ENCODE data around the gene TIMP3. TPM values are rescaled to one million over a fixed set of nuclear protein-coding genes. Genes with fewer than 3 reads are reported as not detected.

TIMP3 gene
- total and polyA plus RNA-seq, 11 donors: 112 to 629 (median 152) TPM

DNA sequence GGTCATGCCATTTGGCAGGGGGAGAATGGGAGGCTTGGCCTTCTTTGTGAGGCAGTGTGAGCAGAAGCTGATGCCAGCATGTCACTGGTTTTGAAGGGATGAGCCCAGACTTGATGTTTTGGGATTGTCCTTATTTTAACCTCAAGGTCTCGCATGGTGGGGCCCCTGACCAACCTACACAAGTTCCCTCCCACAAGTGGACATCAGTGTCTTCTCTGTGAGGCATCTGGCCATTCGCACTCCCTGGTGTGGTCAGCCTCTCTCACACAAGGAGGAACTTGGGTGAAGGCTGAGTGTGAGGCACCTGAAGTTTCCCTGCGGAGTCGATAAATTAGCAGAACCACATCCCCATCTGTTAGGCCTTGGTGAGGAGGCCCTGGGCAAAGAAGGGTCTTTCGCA is 59.8 kb downstream of the TIMP3 start:
- H3K27ac ChIP-seq: no peak overlapping the region
- DNase-seq (no peak), ATAC-seq (peak in 1 of 4 donors; percentile 4)
- WGBS, 4 donors: 89 to 100% (median 97%) methylated on average over 5 of the region's 5 CpGs
- peaks cover 0 to 26% (median under 1%) of the 10 kb centered on the region in 12 donors for H3K4me1 ChIP-seq
- peaks cover 0 to 65% (median 55%) of the 10 kb centered on the region in 9 donors for H3K36me3 ChIP-seq
- H3K9me3 ChIP-seq: no peaks in the 10 kb centered on the region
- intact Hi-C loops (cut with DNase I): no loop called here
- H3K27me3 ChIP-seq: no peaks in the 10 kb centered on the region
- H3K4me3 ChIP-seq: no peak overlapping the region
- TF ChIP-seq, protein P1, sequence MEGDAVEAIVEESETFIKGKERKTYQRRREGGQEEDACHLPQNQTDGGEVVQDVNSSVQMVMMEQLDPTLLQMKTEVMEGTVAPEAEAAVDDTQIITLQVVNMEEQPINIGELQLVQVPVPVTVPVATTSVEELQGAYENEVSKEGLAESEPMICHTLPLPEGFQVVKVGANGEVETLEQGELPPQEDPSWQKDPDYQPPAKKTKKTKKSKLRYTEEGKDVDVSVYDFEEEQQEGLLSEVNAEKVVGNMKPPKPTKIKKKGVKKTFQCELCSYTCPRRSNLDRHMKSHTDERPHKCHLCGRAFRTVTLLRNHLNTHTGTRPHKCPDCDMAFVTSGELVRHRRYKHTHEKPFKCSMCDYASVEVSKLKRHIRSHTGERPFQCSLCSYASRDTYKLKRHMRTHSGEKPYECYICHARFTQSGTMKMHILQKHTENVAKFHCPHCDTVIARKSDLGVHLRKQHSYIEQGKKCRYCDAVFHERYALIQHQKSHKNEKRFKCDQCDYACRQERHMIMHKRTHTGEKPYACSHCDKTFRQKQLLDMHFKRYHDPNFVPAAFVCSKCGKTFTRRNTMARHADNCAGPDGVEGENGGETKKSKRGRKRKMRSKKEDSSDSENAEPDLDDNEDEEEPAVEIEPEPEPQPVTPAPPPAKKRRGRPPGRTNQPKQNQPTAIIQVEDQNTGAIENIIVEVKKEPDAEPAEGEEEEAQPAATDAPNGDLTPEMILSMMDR (IDR thresholded peaks at IDR 0.05): no peak
- no peak for TF ChIP-seq POLR2A (IDR thresholded peaks at IDR 0.05)

DNA sequence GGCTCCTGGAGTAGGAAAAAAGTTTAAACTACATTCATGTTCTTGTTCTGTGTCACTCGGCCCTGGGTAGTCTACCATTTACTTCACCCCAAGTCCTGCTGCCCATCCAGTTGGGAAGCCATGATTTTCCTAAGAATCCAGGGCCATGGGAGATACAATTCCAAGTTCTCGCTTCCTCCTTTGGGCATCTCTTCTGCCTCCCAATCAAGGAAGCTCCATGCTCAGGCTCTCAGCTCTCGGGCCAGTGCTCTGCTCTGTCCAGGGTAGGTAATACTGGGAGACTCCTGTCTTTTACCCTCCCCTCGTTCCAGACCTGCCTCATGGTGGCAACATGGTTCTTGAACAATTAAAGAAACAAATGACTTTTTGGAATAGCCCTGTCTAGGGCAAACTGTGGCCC is 60.6 kb downstream of the TIMP3 start:
- H3K4me3 ChIP-seq: no peak overlapping the region
- no peaks in the 10 kb centered on the region for H3K9me3 ChIP-seq
- DNase-seq (no peak), ATAC-seq (peak in 1 of 4 donors; percentile 1)
- no peak for TF ChIP-seq POLR2A (IDR thresholded peaks at IDR 0.05)
- TF ChIP-seq, protein P1 (IDR thresholded peaks at IDR 0.05): no peak
- 96 to 99% (median 97%) methylated on average over 4 of the region's 4 CpGs for WGBS, 4 donors
- peaks cover 0 to 21% (median 0%) of the 10 kb centered on the region in 12 donors for H3K4me1 ChIP-seq
- peaks cover 0 to 59% (median 50%) of the 10 kb centered on the region in 9 donors for H3K36me3 ChIP-seq
- intact Hi-C loops (cut with DNase I): no loop called here
- H3K27me3 ChIP-seq: no peaks in the 10 kb centered on the region
- no peak overlapping the region for H3K27ac ChIP-seq

DNA sequence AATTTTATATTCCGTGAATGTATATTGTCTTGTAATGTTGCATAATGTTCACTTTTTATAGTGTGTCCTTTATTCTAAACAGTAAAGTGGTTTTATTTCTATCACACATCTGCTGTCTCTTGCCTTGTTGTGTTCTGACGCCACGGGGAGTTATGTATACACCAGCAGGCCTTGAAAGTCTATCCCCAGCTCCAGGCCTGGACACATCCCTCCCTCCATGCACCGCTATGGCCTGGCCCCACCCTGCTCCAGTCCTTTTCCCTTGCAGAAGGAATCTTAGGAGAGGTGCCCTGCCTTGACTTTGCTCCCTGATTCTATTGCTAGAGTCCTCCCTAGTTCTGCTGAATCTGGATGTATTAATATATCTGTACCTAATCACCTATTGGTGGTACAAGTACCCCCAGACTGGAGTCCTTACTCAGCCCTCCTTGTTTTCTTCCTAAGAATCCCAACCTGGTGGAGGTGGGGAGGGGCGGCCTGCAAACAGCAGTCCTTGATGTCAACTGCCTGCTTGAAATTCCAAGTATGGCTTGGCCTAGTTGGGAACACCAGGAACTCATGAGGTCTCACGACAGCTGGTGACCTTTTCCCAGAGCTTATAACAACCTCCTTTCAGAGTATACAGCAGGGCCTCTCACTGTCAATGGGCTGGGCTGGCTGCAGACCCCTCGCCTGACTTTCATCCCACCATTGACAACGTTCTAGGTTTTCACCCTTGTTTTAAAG is 61.6 kb downstream of the TIMP3 start:
- H3K9me3 ChIP-seq: no peaks in the 10 kb centered on the region
- TF ChIP-seq, protein P1 (IDR thresholded peaks at IDR 0.05): no peak
- no peak for DNase-seq
- 72 to 81% (median 75%) methylated on average over 8 of the region's 8 CpGs for WGBS, 4 donors
- H3K4me1 ChIP-seq: peaks cover 0 to 12% (median 0%) of the 10 kb centered on the region in 12 donors
- no peaks in the 10 kb centered on the region for H3K27me3 ChIP-seq
- peak in 2 of 4 donors; percentile 20 to 30 for ATAC-seq
- no peak overlapping the region for H3K4me3 ChIP-seq
- peaks cover 0 to 49% (median 39%) of the 10 kb centered on the region in 9 donors for H3K36me3 ChIP-seq
- intact Hi-C loops (cut with DNase I): no loop called here
- peak overlapping the region in 2 of 12 donors; percentile 7 to 39 for H3K27ac ChIP-seq

DNA sequence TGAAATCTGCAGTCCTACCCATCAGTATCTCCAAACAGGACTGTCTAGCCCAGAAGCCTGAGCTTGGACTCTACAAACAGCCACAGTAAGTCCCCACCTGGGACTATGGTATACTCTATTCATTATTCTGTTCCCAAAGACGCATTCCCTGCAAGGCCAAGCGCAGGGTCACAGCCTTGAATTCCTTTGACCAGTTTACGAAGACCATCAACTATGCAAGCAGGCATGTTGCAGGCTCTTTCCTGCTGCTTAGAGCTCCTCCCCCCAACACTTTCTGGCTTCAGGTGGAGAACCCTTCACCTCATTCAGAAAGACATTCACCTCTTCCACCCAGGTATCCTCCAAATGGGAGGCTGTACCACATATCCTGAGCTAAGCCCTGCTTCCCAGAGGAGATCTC is 62.5 kb downstream of the TIMP3 start:
- intact Hi-C loops (cut with DNase I): no loop called here
- H3K36me3 ChIP-seq: peaks cover 0 to 39% (median 30%) of the 10 kb centered on the region in 9 donors
- no peak for DNase-seq
- H3K9me3 ChIP-seq: no peaks in the 10 kb centered on the region
- H3K4me3 ChIP-seq: no peak overlapping the region
- no peak for TF ChIP-seq POLR2A (IDR thresholded peaks at IDR 0.05)
- TF ChIP-seq, protein P1 (IDR thresholded peaks at IDR 0.05): no peak
- no peaks in the 10 kb centered on the region for H3K27me3 ChIP-seq
- no peak for ATAC-seq
- WGBS, 4 donors: 96 to 98% (median 97%) methylated on average over 3 of the region's 3 CpGs
- no peak overlapping the region for H3K27ac ChIP-seq
- peaks cover 0 to 7% (median 0%) of the 10 kb centered on the region in 12 donors for H3K4me1 ChIP-seq

Data from heart left ventricle (tissue), 16 donors.